HEK293 (cell line): ENCODE results near the gene CPB2.
A peak's percentile ranks its signal among the peaks of the same experiment; 100 is the strongest.

ENCODE experiments used
- GLI2 ChIP-seq: fragments of 450-650 bp; formaldehyde crosslinking; IDR thresholded peaks from 2 replicates; pipeline ENCODE4; 2017; ENCODE audit warnings: missing biosample characterization, missing genetic modification characterization, low read depth, borderline replicate concordance
- HOXD13 ChIP-seq: sonication (generic); formaldehyde crosslinking; IDR thresholded peaks from 2 replicates; pipeline ENCODE4 v1.8.0; 2022; ENCODE audit warnings: missing genetic modification reagents, borderline replicate concordance
- KLF9 ChIP-seq: fragments of 450-650 bp; formaldehyde crosslinking; IDR thresholded peaks from 2 replicates; pipeline ENCODE4 v1.5.1; 2016; ENCODE audit warnings: missing biosample characterization, missing genetic modification characterization, low read depth
- SALL2 ChIP-seq: fragments of 450-650 bp; formaldehyde crosslinking; IDR thresholded peaks from 2 replicates; pipeline ENCODE4 v1.5.0; 2017; ENCODE audit warnings: missing biosample characterization, mild to moderate bottlenecking, missing genetic modification characterization, borderline replicate concordance
- WT1 ChIP-seq: fragments of 450-650 bp; formaldehyde crosslinking; IDR thresholded peaks from 2 replicates; pipeline ENCODE4 v1.5.1; 2016; ENCODE audit warnings: missing biosample characterization, missing genetic modification characterization
- ZBTB20 ChIP-seq: fragments of 450-650 bp; formaldehyde crosslinking; IDR thresholded peaks from 2 replicates; pipeline ENCODE4 v1.5.1; 2016; ENCODE audit warnings: missing biosample characterization, missing genetic modification characterization
- ZNF10 ChIP-seq: fragments of 450-650 bp; formaldehyde crosslinking; IDR thresholded peaks from 2 replicates; pipeline ENCODE4 v1.5.1; 2017; ENCODE audit warnings: missing biosample characterization, missing genetic modification characterization
- ZNF2 ChIP-seq: fragments of 450-650 bp; formaldehyde crosslinking; IDR thresholded peaks from 2 replicates; pipeline ENCODE4 v1.5.1; 2016; ENCODE audit warnings: missing biosample characterization, missing genetic modification characterization
- ZNF214 ChIP-seq: fragments of 450-650 bp; formaldehyde crosslinking; IDR thresholded peaks from 2 replicates; pipeline ENCODE4 v1.5.1; 2017; ENCODE audit warnings: missing biosample characterization, mild to moderate bottlenecking, missing genetic modification characterization, borderline replicate concordance
- ZNF302 ChIP-seq: fragments of 450-650 bp; formaldehyde crosslinking; IDR thresholded peaks from 2 replicates; pipeline ENCODE4 v1.5.1; 2016; ENCODE audit warnings: missing biosample characterization, missing genetic modification characterization, low read depth
- ZNF311 ChIP-seq: fragments of 450-650 bp; formaldehyde crosslinking; IDR thresholded peaks from 2 replicates; pipeline ENCODE4 v1.5.1; 2017; ENCODE audit warnings: missing biosample characterization, missing genetic modification characterization, borderline replicate concordance
- ZNF404 ChIP-seq: fragments of 450-650 bp; formaldehyde crosslinking; IDR thresholded peaks from 2 replicates; pipeline ENCODE4 v1.5.1; 2017; ENCODE audit warnings: missing biosample characterization, missing genetic modification characterization
- ZNF529 ChIP-seq: fragments of 450-650 bp; formaldehyde crosslinking; IDR thresholded peaks from 2 replicates; pipeline ENCODE4 v1.5.1; 2017; ENCODE audit warnings: missing genetic modification characterization, missing biosample characterization; ENCODE audit not compliant: insufficient replicate concordance
- ZNF549 ChIP-seq: fragments of 450-650 bp; IDR thresholded peaks from 2 replicates; pipeline ENCODE4 v1.5.1; 2018; ENCODE audit warnings: missing biosample characterization, missing genetic modification characterization, mild to moderate bottlenecking, inconsistent platforms, moderate library complexity
- ZNF585B ChIP-seq: fragments of 450-650 bp; formaldehyde crosslinking; IDR thresholded peaks from 2 replicates; pipeline ENCODE4 v1.5.1; 2016; ENCODE audit warnings: missing biosample characterization, missing genetic modification characterization
- ZNF623 ChIP-seq: fragments of 450-650 bp; formaldehyde crosslinking; IDR thresholded peaks from 2 replicates; pipeline ENCODE4 v1.5.1; 2016; ENCODE audit warnings: missing biosample characterization, missing genetic modification characterization
- ZNF707 ChIP-seq: fragments of 450-650 bp; formaldehyde crosslinking; IDR thresholded peaks from 2 replicates; pipeline ENCODE4 v1.5.1; 2016; ENCODE audit warnings: missing biosample characterization, missing genetic modification characterization
- ZNF785 ChIP-seq: fragments of 450-650 bp; formaldehyde crosslinking; IDR thresholded peaks from 2 replicates; pipeline ENCODE4 v1.5.1; 2016; ENCODE audit warnings: missing biosample characterization, missing genetic modification characterization
- ZXDB ChIP-seq: fragments of 450-650 bp; formaldehyde crosslinking; IDR thresholded peaks from 2 replicates; pipeline ENCODE4 v1.5.1; 2016; ENCODE audit warnings: missing biosample characterization, missing genetic modification characterization
- TF ChIP-seq, protein P1 (sequence below): fragments of 450-650 bp; formaldehyde crosslinking; IDR thresholded peaks from 2 replicates; pipeline ENCODE4 v1.5.1; 2016; ENCODE audit warnings: missing biosample characterization, missing genetic modification characterization
- TF ChIP-seq, protein P2 (sequence below): fragments of 450-650 bp; formaldehyde crosslinking; IDR thresholded peaks from 2 replicates; pipeline ENCODE4 v1.5.1; 2017; ENCODE audit warnings: missing biosample characterization, missing genetic modification characterization
- TF ChIP-seq, protein P3 (sequence below): fragments of 450-650 bp; IDR thresholded peaks from 2 replicates; pipeline ENCODE4 v1.5.1; 2018; ENCODE audit warnings: missing biosample characterization, mild to moderate bottlenecking, missing genetic modification characterization
- TF ChIP-seq, protein P4 (sequence below): fragments of 450-650 bp; formaldehyde crosslinking; IDR thresholded peaks from 2 replicates; pipeline ENCODE4 v1.5.1; 2016; ENCODE audit warnings: missing biosample characterization, missing genetic modification characterization
- TF ChIP-seq, protein P5 (sequence below): fragments of 450-650 bp; formaldehyde crosslinking; IDR thresholded peaks from 2 replicates; pipeline ENCODE4 v1.5.1; 2016; ENCODE audit warnings: missing biosample characterization, missing genetic modification characterization
- TF ChIP-seq, protein P6 (sequence below): fragments of 450-650 bp; formaldehyde crosslinking; IDR thresholded peaks from 2 replicates; pipeline ENCODE4 v1.5.1; 2016; ENCODE audit warnings: missing biosample characterization, missing genetic modification characterization, borderline replicate concordance
- TF ChIP-seq, protein P7 (sequence below): fragments of 450-650 bp; formaldehyde crosslinking; IDR thresholded peaks from 2 replicates; pipeline ENCODE4 v1.5.1; 2016; ENCODE audit warnings: missing biosample characterization, missing genetic modification characterization

Gene CPB2

DNA sequence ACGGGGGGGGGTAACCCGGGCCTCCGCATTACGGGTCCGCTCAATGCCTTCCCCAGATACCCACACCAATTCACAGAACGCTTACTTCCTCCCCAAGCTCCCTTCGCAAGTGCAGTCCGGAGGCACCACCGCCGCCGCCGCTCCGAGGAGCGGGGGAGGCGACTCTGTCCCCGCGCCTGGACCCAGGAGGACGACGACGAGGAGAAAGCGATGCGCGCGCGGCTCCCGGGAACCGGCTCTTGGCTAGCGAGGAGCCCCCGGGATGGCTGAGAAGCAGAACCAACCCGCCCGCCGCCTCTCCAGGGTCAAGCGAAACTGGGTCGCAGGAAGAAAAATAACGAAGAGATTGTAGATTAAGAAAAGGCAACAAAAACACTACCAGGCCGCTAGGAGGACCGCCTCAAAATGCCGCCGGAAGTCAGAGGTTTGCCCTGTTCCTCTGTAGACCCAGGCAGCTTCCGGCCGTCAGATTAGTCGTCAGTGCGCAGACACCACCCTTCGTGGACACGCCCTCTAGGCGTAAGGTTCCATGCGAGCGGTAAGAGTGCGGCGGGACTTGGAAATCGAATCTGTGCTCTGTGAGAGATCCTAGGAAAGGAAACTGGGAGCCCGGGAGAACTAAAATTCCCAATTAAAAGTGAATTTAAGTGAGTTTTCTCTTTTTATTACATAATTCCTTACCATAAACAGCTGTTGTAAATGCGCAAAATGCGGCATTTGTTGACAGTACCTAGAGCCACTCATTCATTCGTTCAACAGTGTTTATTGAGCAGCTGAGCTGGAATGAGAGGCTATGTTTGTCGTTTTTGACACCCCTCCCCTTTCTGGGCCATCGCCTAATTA, 52.3 kb downstream of the CPB2 start, which contains the start of gene ZC3H13 (continued):
- TF ChIP-seq SALL2 (tag by site-specific recombination) (no peak), ZNF623 (tag by site-specific recombination) (no peak), GLI2 (tag by site-specific recombination) (no peak), ZNF549 (tag by site-specific recombination) (no peak), ZNF404 (no peak), ZBTB20 (tag by site-specific recombination) (peak; percentile 92), WT1 (tag by site-specific recombination) (no peak; the same call in 1 of the 2 replicates), ZNF214 (tag by site-specific recombination) (no peak), ZNF10 (tag by site-specific recombination) (peak; percentile 38; the same call in 1 of the 2 replicates), ZNF311 (no peak), ZNF585B (tag by site-specific recombination) (no peak), ZNF785 (no peak), ZNF2 (tag by site-specific recombination) (peak; percentile 18; the same call in 1 of the 2 replicates), KLF9 (tag by site-specific recombination) (peak; percentile 84), ZNF707 (tag by site-specific recombination) (no peak), ZNF302 (no peak), ZXDB (tag by site-specific recombination) (no peak), ZNF529 (tag by site-specific recombination) (no peak), HOXD13 (CRISPR knock-in tag) (no peak)
- TF ChIP-seq, protein P1, sequence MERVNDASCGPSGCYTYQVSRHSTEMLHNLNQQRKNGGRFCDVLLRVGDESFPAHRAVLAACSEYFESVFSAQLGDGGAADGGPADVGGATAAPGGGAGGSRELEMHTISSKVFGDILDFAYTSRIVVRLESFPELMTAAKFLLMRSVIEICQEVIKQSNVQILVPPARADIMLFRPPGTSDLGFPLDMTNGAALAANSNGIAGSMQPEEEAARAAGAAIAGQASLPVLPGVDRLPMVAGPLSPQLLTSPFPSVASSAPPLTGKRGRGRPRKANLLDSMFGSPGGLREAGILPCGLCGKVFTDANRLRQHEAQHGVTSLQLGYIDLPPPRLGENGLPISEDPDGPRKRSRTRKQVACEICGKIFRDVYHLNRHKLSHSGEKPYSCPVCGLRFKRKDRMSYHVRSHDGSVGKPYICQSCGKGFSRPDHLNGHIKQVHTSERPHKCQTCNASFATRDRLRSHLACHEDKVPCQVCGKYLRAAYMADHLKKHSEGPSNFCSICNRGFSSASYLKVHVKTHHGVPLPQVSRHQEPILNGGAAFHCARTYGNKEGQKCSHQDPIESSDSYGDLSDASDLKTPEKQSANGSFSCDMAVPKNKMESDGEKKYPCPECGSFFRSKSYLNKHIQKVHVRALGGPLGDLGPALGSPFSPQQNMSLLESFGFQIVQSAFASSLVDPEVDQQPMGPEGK (tag by site-specific recombination) = peak; percentile 29; the same call in 1 of the 2 replicates
- TF ChIP-seq, protein P2, sequence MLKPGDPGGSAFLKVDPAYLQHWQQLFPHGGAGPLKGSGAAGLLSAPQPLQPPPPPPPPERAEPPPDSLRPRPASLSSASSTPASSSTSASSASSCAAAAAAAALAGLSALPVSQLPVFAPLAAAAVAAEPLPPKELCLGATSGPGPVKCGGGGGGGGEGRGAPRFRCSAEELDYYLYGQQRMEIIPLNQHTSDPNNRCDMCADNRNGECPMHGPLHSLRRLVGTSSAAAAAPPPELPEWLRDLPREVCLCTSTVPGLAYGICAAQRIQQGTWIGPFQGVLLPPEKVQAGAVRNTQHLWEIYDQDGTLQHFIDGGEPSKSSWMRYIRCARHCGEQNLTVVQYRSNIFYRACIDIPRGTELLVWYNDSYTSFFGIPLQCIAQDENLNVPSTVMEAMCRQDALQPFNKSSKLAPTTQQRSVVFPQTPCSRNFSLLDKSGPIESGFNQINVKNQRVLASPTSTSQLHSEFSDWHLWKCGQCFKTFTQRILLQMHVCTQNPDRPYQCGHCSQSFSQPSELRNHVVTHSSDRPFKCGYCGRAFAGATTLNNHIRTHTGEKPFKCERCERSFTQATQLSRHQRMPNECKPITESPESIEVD = peak; percentile 53; the same call in 1 of the 2 replicates
- TF ChIP-seq, protein P3, sequence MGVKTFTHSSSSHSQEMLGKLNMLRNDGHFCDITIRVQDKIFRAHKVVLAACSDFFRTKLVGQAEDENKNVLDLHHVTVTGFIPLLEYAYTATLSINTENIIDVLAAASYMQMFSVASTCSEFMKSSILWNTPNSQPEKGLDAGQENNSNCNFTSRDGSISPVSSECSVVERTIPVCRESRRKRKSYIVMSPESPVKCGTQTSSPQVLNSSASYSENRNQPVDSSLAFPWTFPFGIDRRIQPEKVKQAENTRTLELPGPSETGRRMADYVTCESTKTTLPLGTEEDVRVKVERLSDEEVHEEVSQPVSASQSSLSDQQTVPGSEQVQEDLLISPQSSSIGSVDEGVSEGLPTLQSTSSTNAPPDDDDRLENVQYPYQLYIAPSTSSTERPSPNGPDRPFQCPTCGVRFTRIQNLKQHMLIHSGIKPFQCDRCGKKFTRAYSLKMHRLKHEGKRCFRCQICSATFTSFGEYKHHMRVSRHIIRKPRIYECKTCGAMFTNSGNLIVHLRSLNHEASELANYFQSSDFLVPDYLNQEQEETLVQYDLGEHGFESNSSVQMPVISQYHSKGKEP (tag by site-specific recombination) = no peak
- TF ChIP-seq, protein P4, sequence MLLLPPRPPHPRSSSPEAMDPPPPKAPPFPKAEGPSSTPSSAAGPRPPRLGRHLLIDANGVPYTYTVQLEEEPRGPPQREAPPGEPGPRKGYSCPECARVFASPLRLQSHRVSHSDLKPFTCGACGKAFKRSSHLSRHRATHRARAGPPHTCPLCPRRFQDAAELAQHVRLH (tag by site-specific recombination) = peak; percentile 43; the same call in 1 of the 2 replicates
- TF ChIP-seq, protein P5, sequence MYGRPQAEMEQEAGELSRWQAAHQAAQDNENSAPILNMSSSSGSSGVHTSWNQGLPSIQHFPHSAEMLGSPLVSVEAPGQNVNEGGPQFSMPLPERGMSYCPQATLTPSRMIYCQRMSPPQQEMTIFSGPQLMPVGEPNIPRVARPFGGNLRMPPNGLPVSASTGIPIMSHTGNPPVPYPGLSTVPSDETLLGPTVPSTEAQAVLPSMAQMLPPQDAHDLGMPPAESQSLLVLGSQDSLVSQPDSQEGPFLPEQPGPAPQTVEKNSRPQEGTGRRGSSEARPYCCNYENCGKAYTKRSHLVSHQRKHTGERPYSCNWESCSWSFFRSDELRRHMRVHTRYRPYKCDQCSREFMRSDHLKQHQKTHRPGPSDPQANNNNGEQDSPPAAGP = no peak
- TF ChIP-seq, protein P6, sequence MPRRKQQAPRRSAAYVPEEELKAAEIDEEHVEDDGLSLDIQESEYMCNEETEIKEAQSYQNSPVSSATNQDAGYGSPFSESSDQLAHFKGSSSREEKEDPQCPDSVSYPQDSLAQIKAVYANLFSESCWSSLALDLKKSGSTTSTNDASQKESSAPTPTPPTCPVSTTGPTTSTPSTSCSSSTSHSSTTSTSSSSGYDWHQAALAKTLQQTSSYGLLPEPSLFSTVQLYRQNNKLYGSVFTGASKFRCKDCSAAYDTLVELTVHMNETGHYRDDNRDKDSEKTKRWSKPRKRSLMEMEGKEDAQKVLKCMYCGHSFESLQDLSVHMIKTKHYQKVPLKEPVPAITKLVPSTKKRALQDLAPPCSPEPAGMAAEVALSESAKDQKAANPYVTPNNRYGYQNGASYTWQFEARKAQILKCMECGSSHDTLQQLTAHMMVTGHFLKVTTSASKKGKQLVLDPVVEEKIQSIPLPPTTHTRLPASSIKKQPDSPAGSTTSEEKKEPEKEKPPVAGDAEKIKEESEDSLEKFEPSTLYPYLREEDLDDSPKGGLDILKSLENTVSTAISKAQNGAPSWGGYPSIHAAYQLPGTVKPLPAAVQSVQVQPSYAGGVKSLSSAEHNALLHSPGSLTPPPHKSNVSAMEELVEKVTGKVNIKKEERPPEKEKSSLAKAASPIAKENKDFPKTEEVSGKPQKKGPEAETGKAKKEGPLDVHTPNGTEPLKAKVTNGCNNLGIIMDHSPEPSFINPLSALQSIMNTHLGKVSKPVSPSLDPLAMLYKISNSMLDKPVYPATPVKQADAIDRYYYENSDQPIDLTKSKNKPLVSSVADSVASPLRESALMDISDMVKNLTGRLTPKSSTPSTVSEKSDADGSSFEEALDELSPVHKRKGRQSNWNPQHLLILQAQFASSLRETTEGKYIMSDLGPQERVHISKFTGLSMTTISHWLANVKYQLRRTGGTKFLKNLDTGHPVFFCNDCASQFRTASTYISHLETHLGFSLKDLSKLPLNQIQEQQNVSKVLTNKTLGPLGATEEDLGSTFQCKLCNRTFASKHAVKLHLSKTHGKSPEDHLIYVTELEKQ (tag by site-specific recombination) = no peak
- TF ChIP-seq, protein P7, sequence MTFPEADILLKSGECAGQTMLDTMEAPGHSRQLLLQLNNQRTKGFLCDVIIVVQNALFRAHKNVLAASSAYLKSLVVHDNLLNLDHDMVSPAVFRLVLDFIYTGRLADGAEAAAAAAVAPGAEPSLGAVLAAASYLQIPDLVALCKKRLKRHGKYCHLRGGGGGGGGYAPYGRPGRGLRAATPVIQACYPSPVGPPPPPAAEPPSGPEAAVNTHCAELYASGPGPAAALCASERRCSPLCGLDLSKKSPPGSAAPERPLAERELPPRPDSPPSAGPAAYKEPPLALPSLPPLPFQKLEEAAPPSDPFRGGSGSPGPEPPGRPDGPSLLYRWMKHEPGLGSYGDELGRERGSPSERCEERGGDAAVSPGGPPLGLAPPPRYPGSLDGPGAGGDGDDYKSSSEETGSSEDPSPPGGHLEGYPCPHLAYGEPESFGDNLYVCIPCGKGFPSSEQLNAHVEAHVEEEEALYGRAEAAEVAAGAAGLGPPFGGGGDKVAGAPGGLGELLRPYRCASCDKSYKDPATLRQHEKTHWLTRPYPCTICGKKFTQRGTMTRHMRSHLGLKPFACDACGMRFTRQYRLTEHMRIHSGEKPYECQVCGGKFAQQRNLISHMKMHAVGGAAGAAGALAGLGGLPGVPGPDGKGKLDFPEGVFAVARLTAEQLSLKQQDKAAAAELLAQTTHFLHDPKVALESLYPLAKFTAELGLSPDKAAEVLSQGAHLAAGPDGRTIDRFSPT (tag by site-specific recombination) = no peak
